BJ (cell line): Measurements from ENCODE around the gene ITPKB. TPM values are rescaled to one million over a fixed set of nuclear protein-coding genes. Genes with fewer than 3 reads are reported as not detected.

Experiments
- CTCF ChIA-PET: fragments of 350-600 bp; formaldehyde crosslinking; extraction: SDS; loops from one replicate; lab custom pipeline; 2021; ENCODE audit warnings: antibody characterized with exemption, inconsistent platforms; lab: Yijun Ruan, JAX
- POLR2A ChIA-PET: fragments of 300-600 bp; sonication (Branson Sonifier 250); formaldehyde crosslinking; extraction: SDS; loops from one replicate; lab custom pipeline; 2021; ENCODE audit warnings: antibody characterized with exemption; lab: Charles Lee
- DNase-seq: peaks from one replicate; pipeline ENCODE4 v3.0.0-alpha.2; 2011; ENCODE audit warnings: low read depth
- H3K27me3 ChIP-seq: 2 replicates; pipeline ENCODE4 v1.6.0; 2011; ENCODE audit warnings: low read length; ENCODE audit not compliant: control insufficient read depth, insufficient read depth
- H3K36me3 ChIP-seq: 2 replicates; pipeline ENCODE4 v1.5.1; 2011; ENCODE audit warnings: low read length; ENCODE audit not compliant: control insufficient read depth, insufficient read depth
- H3K4me3 ChIP-seq: 2 replicates; pipeline ENCODE4 v1.5.1; 2011; ENCODE audit warnings: low read depth, mild to moderate bottlenecking, control low read depth, low read length
- polyA plus RNA-seq: library from polyadenylated mRNA; depleted of rRNA; stranded (reverse); fragments of >200 nt; gene quantifications from 2 replicates; pipeline ENCODE4 v1.2.3, GENCODE V29; 2011
- TF ChIP-seq, protein P1 (sequence below): IDR thresholded peaks from 2 replicates; pipeline ENCODE4 v1.5.1; 2011; ENCODE audit warnings: low read depth, mild to moderate bottlenecking, control low read depth, inconsistent platforms, low read length, moderate library complexity; ENCODE audit not compliant: insufficient read depth

The ITPKB gene
- polyA plus RNA-seq, 1 experiment = 1.4 TPM

- no peaks in the 10 kb centered on the region for H3K36me3 ChIP-seq
- DNase-seq = no peak
- ChIA-PET POLR2A (no interaction called here), CTCF (interaction anchor here (0.6 to 2.0 kb wide), 6 partner anchors 12 to 45 kb away, joined by 3 to 6 read pairs (median 4); partner anchors contain the start of gene STUM)
- TF ChIP-seq, protein P1, sequence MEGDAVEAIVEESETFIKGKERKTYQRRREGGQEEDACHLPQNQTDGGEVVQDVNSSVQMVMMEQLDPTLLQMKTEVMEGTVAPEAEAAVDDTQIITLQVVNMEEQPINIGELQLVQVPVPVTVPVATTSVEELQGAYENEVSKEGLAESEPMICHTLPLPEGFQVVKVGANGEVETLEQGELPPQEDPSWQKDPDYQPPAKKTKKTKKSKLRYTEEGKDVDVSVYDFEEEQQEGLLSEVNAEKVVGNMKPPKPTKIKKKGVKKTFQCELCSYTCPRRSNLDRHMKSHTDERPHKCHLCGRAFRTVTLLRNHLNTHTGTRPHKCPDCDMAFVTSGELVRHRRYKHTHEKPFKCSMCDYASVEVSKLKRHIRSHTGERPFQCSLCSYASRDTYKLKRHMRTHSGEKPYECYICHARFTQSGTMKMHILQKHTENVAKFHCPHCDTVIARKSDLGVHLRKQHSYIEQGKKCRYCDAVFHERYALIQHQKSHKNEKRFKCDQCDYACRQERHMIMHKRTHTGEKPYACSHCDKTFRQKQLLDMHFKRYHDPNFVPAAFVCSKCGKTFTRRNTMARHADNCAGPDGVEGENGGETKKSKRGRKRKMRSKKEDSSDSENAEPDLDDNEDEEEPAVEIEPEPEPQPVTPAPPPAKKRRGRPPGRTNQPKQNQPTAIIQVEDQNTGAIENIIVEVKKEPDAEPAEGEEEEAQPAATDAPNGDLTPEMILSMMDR = no peak
- H3K4me3 ChIP-seq = no peak overlapping the region
- H3K27me3 ChIP-seq = peaks cover 2% of the 10 kb centered on the region; the same call in 1 of the 2 replicates
Observed at GRCh38 chr1:226589008-226589733, 149.9 kb downstream of the ITPKB start.

GRCh38 chr1:226588484-226588883, 150.6 kb downstream of the ITPKB start:
- CTCF ChIA-PET = interaction anchor here (0.8 to 1.6 kb wide), 4 partner anchors 39 to 44 kb away, joined by 3 to 6 read pairs (median 4); partner anchors contain the start of gene STUM
- DNase-seq = no peak
- peaks cover 2% of the 10 kb centered on the region; the same call in 1 of the 2 replicates for H3K27me3 ChIP-seq

GRCh38 chr1:226586650-226587422, 152.2 kb downstream of the ITPKB start:
- ChIA-PET POLR2A (no interaction called here), CTCF (interaction anchor here (0.9 to 1.8 kb wide), 2 partner anchors 14 to 47 kb away, joined by 3 read pairs; no protein-coding TSS in a partner anchor)
- Histone ChIP-seq H3K4me3 (no peak overlapping the region), H3K36me3 (no peaks in the 10 kb centered on the region), H3K27me3 (peaks cover 2% of the 10 kb centered on the region; the same call in 1 of the 2 replicates)
- no peak for DNase-seq
- TF ChIP-seq, protein P1 = no peak

More at GRCh38 chr1:226588484-226588883, 150.6 kb downstream of the ITPKB start:
- TF ChIP-seq, protein P1 = no peak
- H3K36me3 ChIP-seq = no peaks in the 10 kb centered on the region
- POLR2A ChIA-PET = no interaction called here
- H3K4me3 ChIP-seq = no peak overlapping the region

GRCh38 chr1:226586116-226586515, 153.0 kb downstream of the ITPKB start:
- Histone ChIP-seq H3K27me3 (peaks cover 4% of the 10 kb centered on the region; the same call in 1 of the 2 replicates), H3K36me3 (no peaks in the 10 kb centered on the region), H3K4me3 (no peak overlapping the region)
- TF ChIP-seq, protein P1 = no peak
- POLR2A ChIA-PET = no interaction called here
- no peak for DNase-seq
- CTCF ChIA-PET = interaction anchor here (0.9 to 1.8 kb wide), 3 partner anchors 13 to 47 kb away, joined by 3 to 4 read pairs (median 3); no protein-coding TSS in a partner anchor

GRCh38 chr1:226584164-226584563, 154.9 kb downstream of the ITPKB start:
- Histone ChIP-seq H3K27me3 (peaks cover 3% of the 10 kb centered on the region), H3K36me3 (no peaks in the 10 kb centered on the region), H3K4me3 (no peak overlapping the region)
- TF ChIP-seq, protein P1 = no peak
- ChIA-PET POLR2A (no interaction called here), CTCF (interaction anchor here (1.0 kb wide), 1 partner anchor 58 kb away, joined by 3 read pairs; no protein-coding TSS in a partner anchor)
- no peak for DNase-seq
